Measurements from ENCODE around the gene ANKS1A.
A peak's percentile ranks its signal among the peaks of the same experiment; 100 is the strongest.

GRCh38 chr6:34986845-34987246 is 97.8 kb downstream of the ANKS1A start:
- peak; percentile 91 for TF ChIP-seq CTCF (IDR thresholded peaks at IDR 0.05)
- no peak for TF ChIP-seq CBFB (CRISPR knock-in tag; IDR thresholded peaks at IDR 0.05; ENCODE audit: low read depth)

All from WTC11 (cell line).